ENCODE results near the gene RARS2. TPM values are rescaled to one million over a fixed set of nuclear protein-coding genes. Genes with fewer than 3 reads are reported as not detected.

RARS2 gene
- total RNA-seq, 4 donors from 2014 or later, result 32.1 to 49.2 (median 34.4) TPM

DNA sequence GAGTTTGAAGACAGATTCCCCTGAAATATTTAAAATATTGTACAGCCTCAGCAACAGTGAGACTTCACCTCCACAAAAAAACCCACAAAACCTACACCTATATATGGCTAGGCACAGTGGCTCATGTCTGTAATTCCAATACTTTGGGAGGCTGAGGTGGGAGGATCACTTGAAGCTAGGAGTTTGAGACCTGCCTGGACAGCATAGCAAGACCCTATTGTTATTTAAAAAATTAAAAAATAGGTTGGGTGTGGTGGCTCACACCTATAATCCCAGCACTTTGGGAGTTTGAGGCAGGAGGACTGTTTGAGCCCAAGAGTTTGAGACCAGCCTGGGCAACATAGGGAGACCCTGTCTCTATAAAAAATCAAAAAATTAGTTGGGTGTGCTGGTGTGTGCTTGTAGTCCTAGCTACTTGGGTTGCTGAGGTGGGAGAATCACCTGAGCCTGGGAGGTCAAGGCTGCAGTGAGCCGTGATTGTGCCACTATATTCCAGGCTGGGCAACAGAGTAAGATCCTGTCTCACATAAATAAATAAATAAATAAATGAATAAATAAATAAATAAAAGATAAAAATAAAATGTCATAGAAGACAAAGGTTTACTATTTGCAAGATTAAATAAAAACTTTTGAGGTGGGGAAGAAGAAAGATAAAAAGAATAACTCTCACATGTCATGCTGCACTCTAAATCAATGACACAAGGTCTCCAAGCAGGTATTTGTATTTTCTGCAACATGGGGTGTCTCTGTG, 51.1 kb downstream of the RARS2 start:
- TF ChIP-seq, protein P1, sequence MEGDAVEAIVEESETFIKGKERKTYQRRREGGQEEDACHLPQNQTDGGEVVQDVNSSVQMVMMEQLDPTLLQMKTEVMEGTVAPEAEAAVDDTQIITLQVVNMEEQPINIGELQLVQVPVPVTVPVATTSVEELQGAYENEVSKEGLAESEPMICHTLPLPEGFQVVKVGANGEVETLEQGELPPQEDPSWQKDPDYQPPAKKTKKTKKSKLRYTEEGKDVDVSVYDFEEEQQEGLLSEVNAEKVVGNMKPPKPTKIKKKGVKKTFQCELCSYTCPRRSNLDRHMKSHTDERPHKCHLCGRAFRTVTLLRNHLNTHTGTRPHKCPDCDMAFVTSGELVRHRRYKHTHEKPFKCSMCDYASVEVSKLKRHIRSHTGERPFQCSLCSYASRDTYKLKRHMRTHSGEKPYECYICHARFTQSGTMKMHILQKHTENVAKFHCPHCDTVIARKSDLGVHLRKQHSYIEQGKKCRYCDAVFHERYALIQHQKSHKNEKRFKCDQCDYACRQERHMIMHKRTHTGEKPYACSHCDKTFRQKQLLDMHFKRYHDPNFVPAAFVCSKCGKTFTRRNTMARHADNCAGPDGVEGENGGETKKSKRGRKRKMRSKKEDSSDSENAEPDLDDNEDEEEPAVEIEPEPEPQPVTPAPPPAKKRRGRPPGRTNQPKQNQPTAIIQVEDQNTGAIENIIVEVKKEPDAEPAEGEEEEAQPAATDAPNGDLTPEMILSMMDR (IDR thresholded peaks at IDR 0.05; ENCODE audit: low read depth), result no peak

DNA sequence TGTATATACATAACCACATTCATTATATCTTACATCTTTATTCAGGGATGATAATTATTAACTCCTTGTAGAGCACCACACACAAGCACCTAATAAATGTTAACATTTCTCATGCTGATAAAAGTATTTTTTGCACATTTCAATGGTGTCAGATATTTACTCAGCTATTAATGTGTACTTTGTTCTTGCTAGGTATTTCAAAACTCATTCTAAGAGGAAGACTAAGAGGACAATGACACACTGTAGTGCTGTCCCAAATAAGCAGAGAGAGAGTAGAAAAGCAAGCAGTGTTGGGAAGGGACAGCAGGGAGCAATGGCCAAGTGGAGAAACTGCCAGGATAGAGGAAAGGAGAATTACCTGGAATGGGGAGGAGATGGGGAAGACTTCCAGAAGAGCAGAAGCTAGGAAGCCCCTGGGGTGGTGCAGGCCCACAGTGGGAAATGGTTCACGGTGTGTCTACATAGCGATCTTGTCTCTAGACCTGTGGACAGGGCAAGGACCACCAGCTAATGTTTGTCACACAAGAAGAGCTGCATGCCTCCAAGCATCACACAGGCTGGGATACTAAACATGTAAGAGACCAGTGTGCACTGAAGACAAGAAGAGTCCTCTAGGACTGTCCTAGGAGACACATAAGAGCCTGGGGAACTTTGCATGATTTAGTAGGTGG, 55.3 kb downstream of the RARS2 start:
- TF ChIP-seq, protein P1 (IDR thresholded peaks at IDR 0.05; ENCODE audit: low read depth), result no peak

DNA sequence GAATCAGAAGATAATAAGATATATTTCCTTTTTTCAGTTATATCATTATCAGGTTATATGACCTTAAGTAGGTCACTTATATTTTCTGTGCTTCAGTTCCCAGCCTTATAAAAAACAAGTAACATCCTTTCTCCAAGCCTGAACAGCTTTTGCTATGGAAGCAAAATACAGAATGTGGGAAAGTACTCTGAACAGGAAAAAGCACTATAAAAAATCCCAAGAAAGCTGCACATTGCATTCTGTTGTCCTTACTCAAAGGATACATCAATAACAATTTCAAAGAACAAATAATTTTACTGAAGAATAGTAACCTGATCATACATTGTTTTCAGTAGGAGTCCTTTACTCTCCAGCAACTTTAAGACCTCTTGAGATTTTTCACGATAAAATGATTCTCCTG, 60.6 kb downstream of the RARS2 start:
- TF ChIP-seq, protein P1 (IDR thresholded peaks at IDR 0.05; ENCODE audit: low read depth), result no peak

DNA sequence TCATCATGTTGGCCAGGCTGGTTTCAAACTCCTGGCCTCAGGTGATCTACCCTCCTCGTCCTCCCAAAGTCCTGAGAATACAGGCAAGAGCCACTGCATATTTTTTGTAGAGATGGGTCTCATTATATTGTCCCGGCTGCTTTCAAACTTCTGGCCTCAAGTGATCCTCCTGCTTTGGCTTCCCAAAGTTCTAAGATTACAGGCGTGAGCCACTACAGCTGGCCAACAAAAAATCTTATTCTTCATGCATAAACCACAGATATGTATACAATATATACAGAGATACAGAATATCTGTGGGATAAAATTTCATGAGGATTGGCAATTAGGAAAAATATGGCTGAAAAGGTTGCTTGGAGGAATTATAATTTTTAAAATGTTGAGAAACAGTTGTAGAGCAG, 67.1 kb downstream of the RARS2 start:
- TF ChIP-seq, protein P1 (IDR thresholded peaks at IDR 0.05; ENCODE audit: low read depth), result no peak

DNA sequence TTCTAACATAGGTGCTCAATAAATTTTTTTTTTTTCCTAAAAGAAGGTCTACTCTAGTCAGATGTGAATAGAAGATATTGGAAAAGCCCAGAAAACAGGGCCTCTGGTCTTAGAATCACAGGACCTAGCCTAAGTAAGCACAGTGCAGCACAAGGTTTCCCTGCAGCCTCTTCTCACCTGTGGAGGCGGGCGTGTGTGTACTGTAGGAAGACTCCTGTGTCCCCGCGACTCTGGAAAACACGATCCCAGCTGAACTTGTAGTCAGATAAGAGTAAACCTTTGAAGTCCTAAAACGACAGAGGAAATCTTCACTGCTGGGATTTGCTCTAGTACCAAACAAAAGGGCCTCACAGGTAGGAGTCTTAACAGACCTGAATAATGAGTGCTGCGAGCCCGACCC, 71.3 kb downstream of the RARS2 start:
- TF ChIP-seq, protein P1 (IDR thresholded peaks at IDR 0.05; ENCODE audit: low read depth), result no peak

DNA sequence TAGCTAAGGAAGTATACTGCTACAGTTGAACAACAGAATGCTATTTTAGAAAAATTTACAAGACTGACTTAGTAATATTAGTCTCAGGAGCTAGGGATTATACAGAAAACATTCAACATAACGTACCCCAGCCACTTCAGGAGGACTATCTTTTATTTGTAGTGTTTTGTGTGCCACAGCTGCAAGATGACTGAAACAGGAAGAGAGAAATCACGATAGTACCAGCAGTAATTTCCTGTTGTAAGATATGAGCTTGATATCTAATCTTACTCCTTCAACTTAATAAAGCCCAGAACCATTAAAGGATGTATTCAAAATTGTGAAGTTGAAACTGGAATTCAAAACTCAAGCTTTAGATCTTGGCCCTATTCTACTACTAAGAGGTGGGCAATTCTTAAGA, 75.0 kb downstream of the RARS2 start:
- TF ChIP-seq, protein P1 (IDR thresholded peaks at IDR 0.05; ENCODE audit: low read depth), result no peak

DNA sequence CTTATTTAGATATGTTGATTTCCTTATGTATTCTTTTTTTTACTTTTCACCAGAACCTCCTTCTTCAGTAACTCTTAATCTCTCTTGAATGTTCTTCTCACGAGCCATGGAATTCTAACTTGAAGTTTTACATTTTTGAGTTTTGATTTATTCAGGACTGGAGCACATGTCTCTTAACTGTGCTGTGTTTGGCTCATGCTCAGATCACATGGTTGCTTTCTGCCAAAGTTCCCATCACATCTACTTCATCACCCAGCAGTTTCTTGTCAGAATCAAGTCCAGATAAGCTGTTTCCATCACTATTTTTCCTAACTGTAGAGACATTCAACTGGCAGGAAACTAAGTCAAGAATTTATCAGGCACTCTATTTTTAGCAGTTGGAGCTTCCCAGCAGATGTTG, 85.3 kb downstream of the RARS2 start:
- TF ChIP-seq, protein P1 (IDR thresholded peaks at IDR 0.05; ENCODE audit: low read depth), result no peak

Measured in subcutaneous adipose tissue (tissue), 4 donors.